GM23338 (cell line): ENCODE results near the gene MAP6D1. TPM values are rescaled to one million over a fixed set of nuclear protein-coding genes. Genes with fewer than 3 reads are reported as not detected.

Source experiments
- ATAC-seq: fragments of 200-7000 bp; cut with Tn5 transposase; 3 replicates; pipeline ENCODE4 v1.9.1; 2020
- DNase-seq: peaks from one replicate; pipeline ENCODE4 v3.0.0-alpha.2; 2015; ENCODE audit warnings: low spot score
- H2AFZ ChIP-seq: fragments of 200-600 bp; sonication (generic); 2 replicates; pipeline ENCODE4 v1.8.0; 2016; ENCODE audit warnings: antibody characterized with exemption, mild to moderate bottlenecking, moderate library complexity
- H3F3A ChIP-seq: fragments of 200-600 bp; sonication (generic); replicated peaks from 2 replicates; pipeline ENCODE4 v1.8.0; 2017; ENCODE audit warnings: antibody characterized with exemption, mixed run types, low read depth
- H3K27ac ChIP-seq: fragments of 200-600 bp; sonication (generic); 2 replicates; pipeline ENCODE4 v1.6.1; 2016; ENCODE audit warnings: low read depth
- H3K27me3 ChIP-seq: fragments of 200-600 bp; sonication (generic); 2 replicates; pipeline ENCODE4 v1.8.0; 2016; ENCODE audit warnings: mild to moderate bottlenecking, mixed run types, moderate library complexity; ENCODE audit not compliant: insufficient read depth
- H3K36me3 ChIP-seq: fragments of 200-600 bp; sonication (generic); 2 replicates; pipeline ENCODE4 v1.8.0; 2016; ENCODE audit warnings: mild to moderate bottlenecking; ENCODE audit not compliant: insufficient read depth
- H3K4me1 ChIP-seq: fragments of 200-600 bp; sonication (generic); 2 replicates; pipeline ENCODE4 v1.8.0; 2016; ENCODE audit warnings: mild to moderate bottlenecking, moderate library complexity; ENCODE audit not compliant: insufficient read depth
- H3K4me2 ChIP-seq: fragments of 200-600 bp; sonication (generic); 2 replicates; pipeline ENCODE4 v1.7.1; 2017; ENCODE audit warnings: mixed run types
- H3K4me3 ChIP-seq: fragments of 200-600 bp; sonication (generic); 2 replicates; pipeline ENCODE4 v1.6.1; 2016; ENCODE audit warnings: mixed run types
- H3K79me2 ChIP-seq: fragments of 200-600 bp; sonication (generic); replicated peaks from 2 replicates; pipeline ENCODE4 v1.8.0; 2017; ENCODE audit warnings: mild to moderate bottlenecking; ENCODE audit not compliant: insufficient read depth
- H3K9me2 ChIP-seq: fragments of 200-600 bp; sonication (generic); 2 replicates; pipeline ENCODE4 v1.8.0; 2017; ENCODE audit not compliant: insufficient read depth
- H4K20me1 ChIP-seq: fragments of 200-600 bp; sonication (generic); replicated peaks from 2 replicates; pipeline ENCODE4 v1.8.0; 2017; ENCODE audit warnings: mild to moderate bottlenecking; ENCODE audit not compliant: insufficient read depth
- H3K27ac Mint-ChIP-seq: 2 replicates; pipeline ENCODE4 v1.8.0; 2020; ENCODE audit warnings: inconsistent platforms, mild to moderate bottlenecking, moderate library complexity, mixed read lengths
- H3K27me3 Mint-ChIP-seq: 3 replicates; pipeline ENCODE4 v1.8.0; 2022; ENCODE audit warnings: low read depth, mild to moderate bottlenecking, moderate library complexity, mixed read lengths, inconsistent platforms; ENCODE audit not compliant: insufficient read depth, poor library complexity
- H3K36me3 Mint-ChIP-seq: 3 replicates; pipeline ENCODE4 v1.8.0; 2021; ENCODE audit warnings: low read depth, mild to moderate bottlenecking, inconsistent platforms, moderate library complexity, mixed read lengths
- H3K4me1 Mint-ChIP-seq: 3 replicates; pipeline ENCODE4 v1.8.0; 2020; ENCODE audit warnings: mild to moderate bottlenecking, inconsistent platforms, mixed read lengths
- H3K4me3 Mint-ChIP-seq: 3 replicates; pipeline ENCODE4 v1.8.0; 2021; ENCODE audit warnings: moderate library complexity, mild to moderate bottlenecking, inconsistent platforms, mixed read lengths
- H3K9me3 Mint-ChIP-seq: 3 replicates; pipeline ENCODE4 v1.8.0; 2020; ENCODE audit warnings: moderate library complexity, mild to moderate bottlenecking, inconsistent platforms, mixed read lengths
- CREB1 ChIP-seq: fragments of 250-450 bp; sonication (Bioruptor Pico); IDR thresholded peaks from 2 replicates; pipeline ENCODE4 v1.5.0; 2020; ENCODE audit warnings: low read depth, mild to moderate bottlenecking, moderate library complexity
- CTCF ChIP-seq, 2 experiments: fragments of 200-600 bp in 1 of 2; sonication (generic) in 1 of 2; conservative IDR thresholded peaks; 2 replicates each; pipeline versions ENCODE4 v1.5.1 to v1.6.1; 2016 to 2017; ENCODE audit warnings: antibody characterized with exemption in 2 of 2, low read depth in 2 of 2, mild to moderate bottlenecking in 2 of 2, moderate library complexity in 1 of 2
- ETS1 ChIP-seq: IDR thresholded peaks from 2 replicates; pipeline ENCODE4 v1.6.1; 2016; ENCODE audit warnings: antibody characterized with exemption
- EZH2 ChIP-seq: fragments of 200-600 bp; sonication (generic); IDR thresholded peaks from one replicate; pipeline ENCODE4 v1.8.0; 2017; ENCODE audit warnings: antibody characterized with exemption, mild to moderate bottlenecking, low read depth; ENCODE audit not compliant: unreplicated experiment
- EZH2phosphoT487 ChIP-seq: fragments of 200-600 bp; sonication (generic); IDR thresholded peaks from one replicate; pipeline ENCODE4 v1.8.1; 2018; ENCODE audit warnings: antibody characterized with exemption; ENCODE audit not compliant: unreplicated experiment
- JUNB ChIP-seq: IDR thresholded peaks from one replicate; pipeline ENCODE4 v1.6.1; 2016; ENCODE audit warnings: antibody characterized with exemption; ENCODE audit not compliant: unreplicated experiment
- NANOG ChIP-seq: IDR thresholded peaks from 2 replicates; pipeline ENCODE4 v1.6.1; 2016; ENCODE audit warnings: antibody characterized with exemption, borderline replicate concordance
- POLR2AphosphoS5 ChIP-seq: IDR thresholded peaks from 2 replicates; pipeline ENCODE4 v1.6.1; 2016; ENCODE audit warnings: antibody characterized with exemption, low read depth
- REST ChIP-seq: IDR thresholded peaks from one replicate; pipeline ENCODE4 v1.6.1; 2018; ENCODE audit warnings: antibody characterized with exemption; ENCODE audit not compliant: unreplicated experiment
- STAT1 ChIP-seq: IDR thresholded peaks from one replicate; pipeline ENCODE4 v1.6.1; 2016; ENCODE audit warnings: antibody characterized with exemption; ENCODE audit not compliant: unreplicated experiment
- ZNF114 ChIP-seq: fragments of 250-450 bp; sonication (Bioruptor Pico); IDR thresholded peaks from 2 replicates; pipeline ENCODE4 v1.5.0; 2020; ENCODE audit warnings: mild to moderate bottlenecking, moderate library complexity
- ZNF331 ChIP-seq: fragments of 250-450 bp; sonication (Bioruptor Pico); IDR thresholded peaks from 2 replicates; pipeline ENCODE4 v1.5.0; 2020; ENCODE audit warnings: low read depth, mild to moderate bottlenecking, moderate library complexity
- ZNF462 ChIP-seq: fragments of 250-450 bp; sonication (Bioruptor Pico); IDR thresholded peaks from 2 replicates; pipeline ENCODE4 v1.5.0; 2020; ENCODE audit warnings: mild to moderate bottlenecking, moderate library complexity
- polyA plus RNA-seq: library from polyadenylated mRNA; unstranded; fragments of >200 nt; fragmentation: Nextera tagmentation; extraction: Ambion mirVana; gene quantifications from 2 replicates; pipeline ENCODE4 v1.2.1, GENCODE V29; 2016
- total RNA-seq: library from RNA; depleted of rRNA; stranded (reverse); fragments of >200 nt; shearing (Covaris generic); gene quantifications from 2 replicates; pipeline ENCODE4 v1.2.3, GENCODE V29; 2014

Gene MAP6D1
- total and polyA plus RNA-seq, 2 experiments from 2014 or later: 2.6 to 8.2 TPM

GRCh38 chr3:183870563-183870962 lies 45.2 kb upstream of the MAP6D1 start:
- DNase-seq: no peak
- Mint-ChIP-seq H3K27ac (no peak overlapping the region), H3K9me3 (0 out of 3 replicates have a peak, but pooled peaks cover under 1% of the 10 kb centered on the region), H3K27me3 (no peaks in the 10 kb centered on the region), H3K4me1 (no peaks in the 10 kb centered on the region; the same call in 2 of the 3 replicates), H3K4me3 (no peak overlapping the region), H3K36me3 (peaks cover 25% of the 10 kb centered on the region)
- no peaks in the 10 kb centered on the region for H3F3A ChIP-seq
- ATAC-seq: no peak
- H2AFZ ChIP-seq: no peak overlapping the region
- no peak overlapping the region for H3K4me3 ChIP-seq
- no peaks in the 10 kb centered on the region for H3K27me3 ChIP-seq
- peaks cover 10% of the 10 kb centered on the region; the same call in 1 of the 2 replicates for H3K36me3 ChIP-seq
- no peak overlapping the region for H3K4me2 ChIP-seq
- no peaks in the 10 kb centered on the region for H3K9me2 ChIP-seq
- H4K20me1 ChIP-seq: peaks cover 42% of the 10 kb centered on the region
- H3K27ac ChIP-seq: no peak overlapping the region
- H3K79me2 ChIP-seq: peaks cover 78% of the 10 kb centered on the region
- TF ChIP-seq JUNB (no peak), STAT1 (no peak), ZNF462 (no peak), ZNF114 (CRISPR knock-in tag) (no peak), EZH2phosphoT487 (no peak), ZNF331 (no peak), CREB1 (no peak), EZH2 (no peak), CTCF (conservative IDR thresholded peaks at IDR 0.05; ENCODE audit: low read depth in 2 of 2) (no peak), ETS1 (no peak), NANOG (no peak), POLR2AphosphoS5 (no peak), REST (no peak)
- no peaks in the 10 kb centered on the region for H3K4me1 ChIP-seq
